Measurements from ENCODE around the gene MAPRE3.
"Not testable (repeated sequence)": the region's sequence is repeated elsewhere in the genome, so short reads cannot be mapped to it uniquely, and the experiment has no call there.

Gene MAPRE3

GRCh38 chr2:26970244-26970927 is at the start of gene MAPRE3:
Gene MAPRE3 (plus strand): TSS chr2:26970637. CDS start chr2:27022219, 51,582 bp downstream.
- TF ChIP-seq CTCF (IDR thresholded peaks at IDR 0.05; ENCODE audit: low read depth, low read length), result no peak
- DNase-seq (ENCODE audit: extremely low read depth, low read depth), result peak; percentile 14

- TF ChIP-seq CTCF (IDR thresholded peaks at IDR 0.05; ENCODE audit: low read depth, low read length), result no peak
These were observed 49.1 kb upstream of the MAPRE3 start for GRCh38 chr2:26921323-26921722.

GRCh38 chr2:26922405-26923188 is 47.8 kb upstream of the MAPRE3 start:
- peak; percentile 44 for TF ChIP-seq CTCF (IDR thresholded peaks at IDR 0.05; ENCODE audit: low read depth, low read length)

More at GRCh38 chr2:26921323-26921722, 49.1 kb upstream of the MAPRE3 start:
- DNase-seq (ENCODE audit: extremely low read depth, low read depth), result no peak

GRCh38 chr2:26923189-26923466 is 47.3 kb upstream of the MAPRE3 start:
- not testable (repeated sequence) for DNase-seq (ENCODE audit: extremely low read depth, low read depth)

More at GRCh38 chr2:26922405-26923188, 47.8 kb upstream of the MAPRE3 start:
- DNase-seq (ENCODE audit: extremely low read depth, low read depth), result no peak

GRCh38 chr2:26924731-26925099 is 45.7 kb upstream of the MAPRE3 start:
- no peak for TF ChIP-seq CTCF (IDR thresholded peaks at IDR 0.05; ENCODE audit: low read depth, low read length)

GRCh38 chr2:26925100-26925791 is 45.2 kb upstream of the MAPRE3 start:
- no peak for TF ChIP-seq CTCF (IDR thresholded peaks at IDR 0.05; ENCODE audit: low read depth, low read length)
- DNase-seq (ENCODE audit: extremely low read depth, low read depth), result no peak

More at GRCh38 chr2:26924731-26925099, 45.7 kb upstream of the MAPRE3 start:
- DNase-seq (ENCODE audit: extremely low read depth, low read depth), result no peak

- TF ChIP-seq CTCF (IDR thresholded peaks at IDR 0.05; ENCODE audit: low read depth, low read length), result no peak
These were observed 43.2 kb upstream of the MAPRE3 start for GRCh38 chr2:26927221-26927620.

More at GRCh38 chr2:26927221-26927620, 43.2 kb upstream of the MAPRE3 start:
- no peak for DNase-seq (ENCODE audit: extremely low read depth, low read depth)

Measured in AG09319 (cell line).